ENCODE measurements around the gene TCF4.

DNA sequence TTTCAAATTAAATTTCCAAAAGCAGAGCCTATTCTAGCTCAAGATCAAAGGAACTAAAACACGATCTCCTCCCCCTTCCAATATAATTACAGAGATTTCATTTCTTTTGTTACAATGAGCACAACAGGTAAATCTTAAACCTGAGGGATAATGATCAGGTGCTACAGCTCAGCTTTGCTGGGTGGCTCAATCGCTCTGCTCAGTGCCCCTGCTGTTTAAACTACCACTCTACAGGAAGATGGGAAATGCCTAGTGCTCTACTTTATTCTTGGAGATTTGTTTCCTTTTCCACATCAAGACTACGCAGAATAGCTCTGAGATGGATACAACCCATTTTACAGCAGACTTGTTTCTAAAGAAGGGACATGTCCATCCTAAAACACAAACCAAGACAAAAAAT lies 162.3 kb downstream of the TCF4 start:
- TF ChIP-seq ARNTL (CRISPR knock-in tag; IDR thresholded peaks at IDR 0.05) (no peak), CBX5 (CRISPR knock-in tag; IDR thresholded peaks at IDR 0.05; ENCODE audit: borderline replicate concordance) (no peak), TBX2 (CRISPR knock-in tag; IDR thresholded peaks at IDR 0.05; ENCODE audit: borderline replicate concordance) (no peak), RFX5 (IDR thresholded peaks at IDR 0.05; ENCODE audit: low read depth, low read length) (no peak)

Data from HepG2 (cell line).